ENCODE measurements around the gene TIGIT. TPM values are rescaled to one million over a fixed set of nuclear protein-coding genes. Genes with fewer than 3 reads are reported as not detected.
"Not testable (repeated sequence)": the region's sequence is repeated elsewhere in the genome, so short reads cannot be mapped to it uniquely, and the experiment has no call there.

The TIGIT gene
- total RNA-seq, 1 donor from 2014 or later: not detected

DNA sequence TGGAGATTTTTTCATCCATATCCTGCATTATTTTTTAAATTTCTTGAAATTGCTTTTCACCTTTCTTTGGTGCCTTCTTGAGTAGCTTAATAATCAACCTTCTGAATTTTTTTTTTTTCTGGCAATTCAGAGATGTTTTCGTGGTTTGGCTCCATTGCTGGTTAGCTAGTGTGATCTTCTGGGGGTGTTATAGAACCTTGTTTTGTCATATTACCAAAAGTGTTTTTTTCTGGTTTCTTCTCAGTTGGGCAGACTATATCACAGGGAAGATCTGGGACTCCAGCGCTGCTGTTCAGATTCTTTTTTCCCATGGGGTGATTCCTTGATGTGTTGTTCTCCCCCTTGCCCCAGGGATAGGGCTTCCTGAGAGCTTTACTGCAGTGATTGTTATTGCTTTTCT is 23.8 kb upstream of the TIGIT start:
- Mint-ChIP-seq H3K27ac (ENCODE audit: unreplicated experiment) (no peak overlapping the region), H3K4me3 (ENCODE audit: unreplicated experiment) (no peak overlapping the region), H3K4me1 (ENCODE audit: low read depth, unreplicated experiment) (no peaks in the 10 kb centered on the region), H3K27me3 (ENCODE audit: unreplicated experiment) (no peaks in the 10 kb centered on the region), H3K9me3 (ENCODE audit: unreplicated experiment) (peaks cover 4% of the 10 kb centered on the region), H3K36me3 (ENCODE audit: unreplicated experiment) (peaks cover 6% of the 10 kb centered on the region)
- TF ChIP-seq, protein P1, sequence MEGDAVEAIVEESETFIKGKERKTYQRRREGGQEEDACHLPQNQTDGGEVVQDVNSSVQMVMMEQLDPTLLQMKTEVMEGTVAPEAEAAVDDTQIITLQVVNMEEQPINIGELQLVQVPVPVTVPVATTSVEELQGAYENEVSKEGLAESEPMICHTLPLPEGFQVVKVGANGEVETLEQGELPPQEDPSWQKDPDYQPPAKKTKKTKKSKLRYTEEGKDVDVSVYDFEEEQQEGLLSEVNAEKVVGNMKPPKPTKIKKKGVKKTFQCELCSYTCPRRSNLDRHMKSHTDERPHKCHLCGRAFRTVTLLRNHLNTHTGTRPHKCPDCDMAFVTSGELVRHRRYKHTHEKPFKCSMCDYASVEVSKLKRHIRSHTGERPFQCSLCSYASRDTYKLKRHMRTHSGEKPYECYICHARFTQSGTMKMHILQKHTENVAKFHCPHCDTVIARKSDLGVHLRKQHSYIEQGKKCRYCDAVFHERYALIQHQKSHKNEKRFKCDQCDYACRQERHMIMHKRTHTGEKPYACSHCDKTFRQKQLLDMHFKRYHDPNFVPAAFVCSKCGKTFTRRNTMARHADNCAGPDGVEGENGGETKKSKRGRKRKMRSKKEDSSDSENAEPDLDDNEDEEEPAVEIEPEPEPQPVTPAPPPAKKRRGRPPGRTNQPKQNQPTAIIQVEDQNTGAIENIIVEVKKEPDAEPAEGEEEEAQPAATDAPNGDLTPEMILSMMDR (IDR thresholded peaks at IDR 0.05; ENCODE audit: partially characterized antibody, unreplicated experiment): no peak
- DNase-seq: no peak

DNA sequence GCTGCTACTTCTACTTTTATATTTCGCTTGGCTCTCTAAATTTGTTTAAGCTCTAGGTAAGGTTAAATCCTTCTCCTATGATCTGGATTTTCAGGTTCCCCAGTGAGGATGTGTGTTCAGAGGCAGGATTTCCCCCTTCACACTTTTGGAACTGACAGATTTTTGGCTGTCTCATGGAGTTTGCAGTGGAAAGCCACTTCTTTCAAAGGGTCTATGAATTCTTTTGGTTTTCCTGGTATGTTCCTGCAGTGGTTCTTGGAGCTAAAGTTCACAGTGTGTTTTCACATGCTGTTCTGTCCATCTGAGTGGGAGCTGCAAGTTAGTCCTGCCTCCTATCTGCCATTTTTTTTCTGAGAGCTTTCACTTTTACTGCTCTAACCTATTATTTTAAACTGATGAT is 21.6 kb upstream of the TIGIT start:
- TF ChIP-seq, protein P1 (IDR thresholded peaks at IDR 0.05; ENCODE audit: partially characterized antibody, unreplicated experiment): no peak
- Mint-ChIP-seq H3K9me3 (ENCODE audit: unreplicated experiment) (peaks cover 4% of the 10 kb centered on the region), H3K4me1 (ENCODE audit: low read depth, unreplicated experiment) (no peaks in the 10 kb centered on the region), H3K27me3 (ENCODE audit: unreplicated experiment) (no peaks in the 10 kb centered on the region), H3K4me3 (ENCODE audit: unreplicated experiment) (no peak overlapping the region), H3K27ac (ENCODE audit: unreplicated experiment) (no peak overlapping the region), H3K36me3 (ENCODE audit: unreplicated experiment) (peaks cover 11% of the 10 kb centered on the region)
- no peak for DNase-seq

DNA sequence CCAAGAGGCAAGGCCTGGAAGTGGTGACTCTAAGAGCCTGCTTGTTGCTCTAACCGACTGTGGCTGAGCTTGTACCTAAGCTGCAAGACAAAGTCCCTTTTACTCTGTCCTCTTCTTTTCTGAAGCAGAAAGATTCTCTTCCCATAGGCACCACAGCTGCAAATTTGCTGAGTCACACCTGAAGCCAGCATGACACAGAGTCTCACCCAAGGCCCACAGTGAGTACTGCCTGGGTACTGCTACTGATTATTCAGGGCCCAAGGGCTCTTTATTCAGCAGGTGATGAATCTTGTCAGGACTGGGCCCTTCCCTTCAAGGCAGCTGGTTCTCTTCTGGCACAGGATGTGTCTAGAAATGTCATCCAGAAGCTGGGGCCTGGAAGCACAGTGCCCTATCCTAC is 18.9 kb upstream of the TIGIT start:
- H3K36me3 Mint-ChIP-seq (ENCODE audit: unreplicated experiment): peaks cover 9% of the 10 kb centered on the region
- no peak for DNase-seq
- no peak overlapping the region for H3K27ac Mint-ChIP-seq (ENCODE audit: unreplicated experiment)
- no peak overlapping the region for H3K4me3 Mint-ChIP-seq (ENCODE audit: unreplicated experiment)
- no peaks in the 10 kb centered on the region for H3K27me3 Mint-ChIP-seq (ENCODE audit: unreplicated experiment)
- TF ChIP-seq, protein P1 (IDR thresholded peaks at IDR 0.05; ENCODE audit: partially characterized antibody, unreplicated experiment): no peak
- H3K4me1 Mint-ChIP-seq (ENCODE audit: low read depth, unreplicated experiment): no peaks in the 10 kb centered on the region
- peaks cover 1% of the 10 kb centered on the region for H3K9me3 Mint-ChIP-seq (ENCODE audit: unreplicated experiment)

DNA sequence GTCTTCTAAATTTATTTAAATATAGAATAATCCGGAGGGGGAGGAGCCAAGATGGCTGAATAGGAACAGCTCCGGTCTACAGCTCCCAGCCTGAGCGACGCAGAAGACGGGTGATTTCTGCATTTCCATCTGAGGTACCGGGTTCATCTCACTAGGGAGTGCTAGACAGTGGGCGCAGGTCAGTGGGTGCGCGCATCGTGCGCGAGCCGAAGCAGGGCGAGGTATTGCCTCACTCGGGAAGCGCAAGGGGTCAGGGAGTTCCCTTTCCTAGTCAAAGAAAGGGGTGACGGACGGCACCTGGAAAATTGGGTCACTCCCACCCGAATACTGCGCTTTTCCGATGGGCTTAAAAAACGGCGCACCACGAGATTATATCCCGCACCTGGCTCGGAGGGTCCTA is 17.0 kb upstream of the TIGIT start:
- not testable (repeated sequence) for H3K27me3 Mint-ChIP-seq (ENCODE audit: unreplicated experiment); H3K27ac Mint-ChIP-seq (ENCODE audit: unreplicated experiment); H3K36me3 Mint-ChIP-seq (ENCODE audit: unreplicated experiment); H3K9me3 Mint-ChIP-seq (ENCODE audit: unreplicated experiment); H3K4me1 Mint-ChIP-seq (ENCODE audit: low read depth, unreplicated experiment); H3K4me3 Mint-ChIP-seq (ENCODE audit: unreplicated experiment); DNase-seq

DNA sequence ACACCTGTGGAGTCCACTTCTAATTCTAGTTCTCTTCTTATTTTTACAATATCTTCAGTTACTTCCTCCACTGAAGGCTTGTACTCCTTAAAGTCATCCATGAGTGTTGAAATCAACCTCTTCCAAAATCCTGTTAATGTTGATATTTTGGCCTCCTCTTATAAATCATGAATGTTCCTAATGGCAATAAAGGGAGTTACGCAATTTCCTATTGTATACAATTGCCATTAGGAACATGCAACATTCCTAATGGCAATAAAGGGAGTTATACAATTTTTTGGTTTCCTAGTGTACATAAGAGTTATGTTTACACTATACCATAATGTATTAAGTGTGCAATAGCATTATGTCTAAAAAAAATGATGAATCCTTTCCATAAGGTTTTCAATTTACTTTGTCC is 9.2 kb upstream of the TIGIT start:
- Mint-ChIP-seq H3K27me3 (ENCODE audit: unreplicated experiment) (no peaks in the 10 kb centered on the region), H3K36me3 (ENCODE audit: unreplicated experiment) (no peaks in the 10 kb centered on the region), H3K27ac (ENCODE audit: unreplicated experiment) (no peak overlapping the region), H3K4me3 (ENCODE audit: unreplicated experiment) (no peak overlapping the region), H3K9me3 (ENCODE audit: unreplicated experiment) (peaks cover 3% of the 10 kb centered on the region), H3K4me1 (ENCODE audit: low read depth, unreplicated experiment) (no peaks in the 10 kb centered on the region)
- TF ChIP-seq, protein P1 (IDR thresholded peaks at IDR 0.05; ENCODE audit: partially characterized antibody, unreplicated experiment): no peak
- DNase-seq: no peak

Measured in glutamatergic neuron (in vitro differentiated cells).